T-helper 1 cell treated with Interleukin-12 subunit alpha and Interleukin-12 subunit beta and Interleukin-4 antibody, amounts not matched to agents 30 μg/mL and 1 μg/mL, for 36 hours (primary cell): Measurements from ENCODE around the gene LDB3.

Experiments
- H3K27ac Mint-ChIP-seq: one replicate; pipeline ENCODE4 v1.8.0; 2021; ENCODE audit warnings: mild to moderate bottlenecking, mixed read lengths
- H3K27me3 Mint-ChIP-seq: one replicate; pipeline ENCODE4 v1.8.0; 2021; ENCODE audit warnings: low read depth, mixed read lengths
- H3K36me3 Mint-ChIP-seq: one replicate; pipeline ENCODE4 v1.8.0; 2021; ENCODE audit warnings: low read depth, mixed read lengths
- H3K4me1 Mint-ChIP-seq: one replicate; pipeline ENCODE4 v1.8.0; 2021; ENCODE audit warnings: low read depth, mixed read lengths
- H3K4me3 Mint-ChIP-seq: one replicate; pipeline ENCODE4 v1.8.0; 2021; ENCODE audit warnings: mild to moderate bottlenecking, moderate library complexity, mixed read lengths
- H3K9me3 Mint-ChIP-seq: one replicate; pipeline ENCODE4 v1.8.0; 2021; ENCODE audit warnings: mixed read lengths

LDB3 gene

GRCh38 chr10:86753638-86754434 is 85.5 kb downstream of the LDB3 start:
- H3K4me1 Mint-ChIP-seq = peaks cover 23% of the 10 kb centered on the region
- peak overlapping the region; percentile 8 for H3K4me3 Mint-ChIP-seq
- H3K27ac Mint-ChIP-seq = no peak overlapping the region
- peaks cover 38% of the 10 kb centered on the region for H3K27me3 Mint-ChIP-seq
- H3K9me3 Mint-ChIP-seq = no peaks in the 10 kb centered on the region
- peaks cover 7% of the 10 kb centered on the region for H3K36me3 Mint-ChIP-seq

GRCh38 chr10:86755454-86755739 is 87.1 kb downstream of the LDB3 start:
- H3K27ac Mint-ChIP-seq = peak overlapping the region; percentile 62
- peaks cover 30% of the 10 kb centered on the region for H3K4me1 Mint-ChIP-seq
- H3K36me3 Mint-ChIP-seq = peaks cover 7% of the 10 kb centered on the region
- H3K4me3 Mint-ChIP-seq = peak overlapping the region; percentile 83
- no peaks in the 10 kb centered on the region for H3K9me3 Mint-ChIP-seq
- peaks cover 47% of the 10 kb centered on the region for H3K27me3 Mint-ChIP-seq

- no peaks in the 10 kb centered on the region for H3K9me3 Mint-ChIP-seq
- peaks cover 49% of the 10 kb centered on the region for H3K27me3 Mint-ChIP-seq
- H3K36me3 Mint-ChIP-seq = peaks cover 7% of the 10 kb centered on the region
- H3K27ac Mint-ChIP-seq = peak overlapping the region; percentile 73
- H3K4me3 Mint-ChIP-seq = peak overlapping the region; percentile 83
- H3K4me1 Mint-ChIP-seq = peaks cover 30% of the 10 kb centered on the region
These were observed 87.6 kb downstream of the LDB3 start for GRCh38 chr10:86755740-86756510.

- Mint-ChIP-seq H3K27me3 (peaks cover 56% of the 10 kb centered on the region), H3K4me1 (peaks cover 30% of the 10 kb centered on the region), H3K27ac (peak within 1 kb of the TSS; percentile 73), H3K9me3 (no peaks in the 10 kb centered on the region), H3K4me3 (peak within 1 kb of the TSS; percentile 85), H3K36me3 (peaks cover 7% of the 10 kb centered on the region)
These were observed 88.3 kb downstream of the LDB3 start, which contains the start of gene BMPR1A for GRCh38 chr10:86756511-86757112. BMPR1A (plus strand) TSS chr10:86756619; CDS start chr10:86876019, 119,400 bp downstream.

GRCh38 chr10:86757113-86757972 is 89.0 kb downstream of the LDB3 start:
- H3K4me3 Mint-ChIP-seq = peak overlapping the region; percentile 85
- peaks cover 28% of the 10 kb centered on the region for H3K4me1 Mint-ChIP-seq
- peaks cover 7% of the 10 kb centered on the region for H3K36me3 Mint-ChIP-seq
- H3K27me3 Mint-ChIP-seq = peaks cover 57% of the 10 kb centered on the region
- peak overlapping the region; percentile 73 for H3K27ac Mint-ChIP-seq
- H3K9me3 Mint-ChIP-seq = no peaks in the 10 kb centered on the region

- peaks cover 21% of the 10 kb centered on the region for H3K4me1 Mint-ChIP-seq
- no peaks in the 10 kb centered on the region for H3K9me3 Mint-ChIP-seq
- H3K27ac Mint-ChIP-seq = no peak overlapping the region
- peaks cover 7% of the 10 kb centered on the region for H3K36me3 Mint-ChIP-seq
- H3K27me3 Mint-ChIP-seq = peaks cover 56% of the 10 kb centered on the region
- H3K4me3 Mint-ChIP-seq = peak overlapping the region; percentile 41
These were observed 90.1 kb downstream of the LDB3 start for GRCh38 chr10:86758189-86759072.

GRCh38 chr10:86759073-86759672 is 90.9 kb downstream of the LDB3 start:
- peaks cover 50% of the 10 kb centered on the region for H3K27me3 Mint-ChIP-seq

GRCh38 chr10:86763404-86763803 is 95.1 kb downstream of the LDB3 start:
- H3K27ac Mint-ChIP-seq = no peak overlapping the region
- no peak overlapping the region for H3K4me3 Mint-ChIP-seq
- peaks cover 2% of the 10 kb centered on the region for H3K36me3 Mint-ChIP-seq
- peaks cover 27% of the 10 kb centered on the region for H3K27me3 Mint-ChIP-seq
- no peaks in the 10 kb centered on the region for H3K9me3 Mint-ChIP-seq
- H3K4me1 Mint-ChIP-seq = peaks cover 9% of the 10 kb centered on the region

More at GRCh38 chr10:86759073-86759672, 90.9 kb downstream of the LDB3 start:
- Mint-ChIP-seq H3K36me3 (peaks cover 7% of the 10 kb centered on the region), H3K27ac (no peak overlapping the region), H3K9me3 (no peaks in the 10 kb centered on the region), H3K4me1 (peaks cover 21% of the 10 kb centered on the region), H3K4me3 (no peak overlapping the region)

GRCh38 chr10:86765548-86765947 is 97.2 kb downstream of the LDB3 start:
- H3K4me1 Mint-ChIP-seq = peaks cover 3% of the 10 kb centered on the region
- H3K27me3 Mint-ChIP-seq = peaks cover 10% of the 10 kb centered on the region
- H3K9me3 Mint-ChIP-seq = no peaks in the 10 kb centered on the region
- H3K27ac Mint-ChIP-seq = no peak overlapping the region
- no peaks in the 10 kb centered on the region for H3K36me3 Mint-ChIP-seq
- H3K4me3 Mint-ChIP-seq = no peak overlapping the region

GRCh38 chr10:86768412-86769062 is 100.2 kb downstream of the LDB3 start:
- H3K4me3 Mint-ChIP-seq = no peak overlapping the region
- H3K36me3 Mint-ChIP-seq = no peaks in the 10 kb centered on the region
- H3K4me1 Mint-ChIP-seq = peaks cover 3% of the 10 kb centered on the region
- no peaks in the 10 kb centered on the region for H3K9me3 Mint-ChIP-seq
- H3K27me3 Mint-ChIP-seq = peaks cover 4% of the 10 kb centered on the region
- no peak overlapping the region for H3K27ac Mint-ChIP-seq

GRCh38 chr10:86769991-86770390 is 101.7 kb downstream of the LDB3 start:
- no peak overlapping the region for H3K27ac Mint-ChIP-seq
- peaks cover 3% of the 10 kb centered on the region for H3K4me1 Mint-ChIP-seq
- H3K4me3 Mint-ChIP-seq = no peak overlapping the region
- no peaks in the 10 kb centered on the region for H3K36me3 Mint-ChIP-seq
- no peaks in the 10 kb centered on the region for H3K9me3 Mint-ChIP-seq
- H3K27me3 Mint-ChIP-seq = peaks cover 4% of the 10 kb centered on the region

- peaks cover 3% of the 10 kb centered on the region for H3K4me1 Mint-ChIP-seq
- H3K27ac Mint-ChIP-seq = no peak overlapping the region
- H3K4me3 Mint-ChIP-seq = no peak overlapping the region
- H3K9me3 Mint-ChIP-seq = no peaks in the 10 kb centered on the region
- no peaks in the 10 kb centered on the region for H3K36me3 Mint-ChIP-seq
- peaks cover 4% of the 10 kb centered on the region for H3K27me3 Mint-ChIP-seq
These were observed 102.2 kb downstream of the LDB3 start for GRCh38 chr10:86770412-86770960.
